MV-4-11 (cell line): ENCODE data around the gene CDH12.
"Not testable (repeated sequence)": the region's sequence is repeated elsewhere in the genome, so short reads cannot be mapped to it uniquely, and the experiment has no call there.

Experiments used
- DNase-seq: peaks from one replicate; lab custom pipeline; 2025; lab: John Stamatoyannopoulos, UW

The CDH12 gene

GRCh38 chr5:22010808-22011207 is 842.3 kb downstream of the CDH12 start:
- DNase-seq = not testable (repeated sequence)

- not testable (repeated sequence) for DNase-seq
Observed at GRCh38 chr5:22001097-22001496, 852.0 kb downstream of the CDH12 start.

GRCh38 chr5:21985799-21986198 is 867.3 kb downstream of the CDH12 start:
- not testable (repeated sequence) for DNase-seq

GRCh38 chr5:21951571-21951970 is 901.6 kb downstream of the CDH12 start:
- not testable (repeated sequence) for DNase-seq

- no peak for DNase-seq
Observed at GRCh38 chr5:21931116-21931515, 922.0 kb downstream of the CDH12 start.

- DNase-seq = peak; percentile 21
Observed at GRCh38 chr5:21919414-21920022, 933.6 kb downstream of the CDH12 start.

- no peak for DNase-seq
Observed at GRCh38 chr5:21918451-21918850, 934.7 kb downstream of the CDH12 start.

GRCh38 chr5:21910731-21911130 is 942.4 kb downstream of the CDH12 start:
- no peak for DNase-seq

GRCh38 chr5:21895766-21896350 is 957.3 kb downstream of the CDH12 start:
- no peak for DNase-seq

- DNase-seq = no peak
Observed at GRCh38 chr5:21893161-21893560, 960.0 kb downstream of the CDH12 start.

GRCh38 chr5:21889581-21889980 is 963.6 kb downstream of the CDH12 start:
- DNase-seq = no peak

- no peak for DNase-seq
Observed at GRCh38 chr5:21882074-21882745, 970.9 kb downstream of the CDH12 start.

GRCh38 chr5:21880164-21880563 is 973.0 kb downstream of the CDH12 start:
- DNase-seq = no peak

- no peak for DNase-seq
Observed at GRCh38 chr5:21862986-21863385, 990.2 kb downstream of the CDH12 start.

- no peak for DNase-seq
Observed at GRCh38 chr5:21858441-21858840, 994.7 kb downstream of the CDH12 start.

- DNase-seq = no peak
Observed at GRCh38 chr5:21856987-21857386, 996.2 kb downstream of the CDH12 start.

- DNase-seq = no peak
Observed at GRCh38 chr5:21847300-21847699, 1005.8 kb downstream of the CDH12 start.

GRCh38 chr5:21844960-21845359 is 1008.2 kb downstream of the CDH12 start:
- DNase-seq = no peak

- DNase-seq = no peak
Observed at GRCh38 chr5:21834863-21835262, 1018.3 kb downstream of the CDH12 start.

- peak; percentile 42 for DNase-seq
Observed at GRCh38 chr5:21831145-21831787, 1021.9 kb downstream of the CDH12 start.

- no peak for DNase-seq
Observed at GRCh38 chr5:21826884-21827283, 1026.3 kb downstream of the CDH12 start.

- DNase-seq = peak; percentile 7
Observed at GRCh38 chr5:21823588-21823987, 1029.6 kb downstream of the CDH12 start.

GRCh38 chr5:21823076-21823574 is 1030.0 kb downstream of the CDH12 start:
- DNase-seq = no peak
